Endothelial cell of umbilical vein (primary cell): Measurements from ENCODE around the gene DUSP22. TPM values are rescaled to one million over a fixed set of nuclear protein-coding genes. Genes with fewer than 3 reads are reported as not detected.

Experiments
- BruUV-seq: library from RNA; stranded (reverse); fragments of 400-500 nt; replicated peaks from 2 replicates; lab custom pipeline; 2021; lab: Mats Ljungman, UMichigan
- CTCF ChIA-PET: fragments of 300-600, 350-600 bp; sonication (Branson Sonifier 250); formaldehyde crosslinking; loops from one replicate; lab custom pipeline; 2021; ENCODE audit warnings: antibody characterized with exemption, inconsistent platforms; lab: Charles Lee
- POLR2A ChIA-PET: fragments of 300-600, 350-600 bp; sonication (Branson Sonifier 250); formaldehyde crosslinking; loops from one replicate; lab custom pipeline; 2021; ENCODE audit warnings: antibody characterized with exemption, inconsistent platforms; lab: Charles Lee
- DNase-seq: peaks from one replicate; pipeline ENCODE4 v3.0.0-alpha.2; 2011; ENCODE audit warnings: low read depth, low spot score
- FAIRE-seq: peaks from 2 replicates; lab custom pipeline; 2011; peaks lifted over from hg19 to GRCh38; lab: Jason Lieb, UNC
- H2AFZ ChIP-seq: 2 replicates; pipeline ENCODE4 v1.6.0; 2012; ENCODE audit warnings: low read depth, low read length, control low read depth, inconsistent platforms
- H3K27ac ChIP-seq: 2 replicates; pipeline ENCODE4 v1.5.1; 2011; ENCODE audit warnings: low read depth, mild to moderate bottlenecking, control low read depth, low read length, moderate library complexity; ENCODE audit not compliant: insufficient read depth
- H3K27me3 ChIP-seq, 2 experiments: 2 replicates each; pipeline versions ENCODE4 v1.6.0 to v1.6.1; 2011; ENCODE audit warnings: low read length in 2 of 2, mixed read lengths in 1 of 2; ENCODE audit not compliant: control insufficient read depth in 2 of 2, insufficient read depth in 2 of 2
- H3K36me3 ChIP-seq, 2 experiments: 2 replicates in 1 of 2; 3 replicates in 1 of 2; pipeline ENCODE4 v1.5.1; 2011; ENCODE audit warnings: low read length in 2 of 2, mild to moderate bottlenecking in 1 of 2, moderate library complexity in 1 of 2; ENCODE audit not compliant: control insufficient read depth in 2 of 2, insufficient read depth in 2 of 2; ENCODE audit errors: extremely low read depth in 1 of 2
- H3K4me1 ChIP-seq: 3 replicates; pipeline ENCODE4 v1.5.1; 2011; ENCODE audit warnings: mild to moderate bottlenecking, low read length; ENCODE audit not compliant: control insufficient read depth, insufficient read depth; ENCODE audit errors: extremely low read depth
- H3K4me2 ChIP-seq: 2 replicates; pipeline ENCODE4 v1.6.1; 2011; ENCODE audit warnings: low read length, control low read depth, mixed read lengths; ENCODE audit not compliant: insufficient read depth
- H3K4me3 ChIP-seq, 3 experiments: fragments of 200-600 bp in 1 of 3; sonication (generic), shearing (Covaris generic) in 1 of 3; replicated peaks in 1 of 3; 2 replicates each; pipeline ENCODE4 v1.5.1; 2011 to 2016; ENCODE audit warnings: control low read depth in 3 of 3, low read length in 3 of 3, mild to moderate bottlenecking in 2 of 3, inconsistent platforms in 1 of 3, low read depth in 1 of 3, moderate library complexity in 1 of 3; ENCODE audit not compliant: insufficient read depth in 1 of 3
- H3K79me2 ChIP-seq: 2 replicates; pipeline ENCODE4 v1.6.0; 2012; ENCODE audit warnings: low read length, inconsistent platforms; ENCODE audit not compliant: control insufficient read depth, insufficient read depth
- H3K9ac ChIP-seq: replicated peaks from 2 replicates; pipeline ENCODE3; 2011; ENCODE audit warnings: low read length, control low read depth; ENCODE audit not compliant: insufficient read depth; ENCODE audit errors: extremely low read depth
- H3K9me1 ChIP-seq: replicated peaks from 3 replicates; pipeline ENCODE4 v1.6.0; 2011; ENCODE audit warnings: mild to moderate bottlenecking, low read length; ENCODE audit not compliant: control insufficient read depth, insufficient read depth; ENCODE audit errors: extremely low read depth
- H3K9me3 ChIP-seq: replicated peaks from 2 replicates; pipeline ENCODE4 v1.5.1; 2012; ENCODE audit warnings: low read length, inconsistent platforms; ENCODE audit not compliant: control insufficient read depth, insufficient read depth
- H4K20me1 ChIP-seq: replicated peaks from 2 replicates; pipeline ENCODE3; 2011; ENCODE audit warnings: mild to moderate bottlenecking, low read length; ENCODE audit not compliant: control insufficient read depth, insufficient read depth; ENCODE audit errors: extremely low read depth
- EZH2 ChIP-seq: IDR thresholded peaks from 2 replicates; pipeline ENCODE4 v1.6.1; 2012; ENCODE audit warnings: borderline replicate concordance, low read depth, mild to moderate bottlenecking, moderate library complexity, low read length, inconsistent platforms; ENCODE audit not compliant: severe bottlenecking
- FOS ChIP-seq: IDR thresholded peaks from 2 replicates; pipeline ENCODE4 v1.6.1; 2011; ENCODE audit warnings: mild to moderate bottlenecking, low read length, moderate library complexity, borderline replicate concordance; ENCODE audit not compliant: insufficient read depth
- MYC ChIP-seq: IDR thresholded peaks from one replicate; pipeline ENCODE4 v1.6.1; 2011; ENCODE audit warnings: mild to moderate bottlenecking, low read depth, low read length
- POLR2A ChIP-seq: IDR thresholded peaks from 2 replicates; pipeline ENCODE4 v1.6.1; 2012; ENCODE audit warnings: low read depth, mild to moderate bottlenecking, control low read depth, low read length
- POLR2AphosphoS5 ChIP-seq: IDR thresholded peaks from 2 replicates; pipeline ENCODE4 v1.6.1; 2012; ENCODE audit warnings: low read depth, mild to moderate bottlenecking, control low read depth, low read length, moderate library complexity; ENCODE audit not compliant: insufficient read depth
- dilution Hi-C: fragments of 300-500 bp; cut with MboI; formaldehyde crosslinking; loops from one replicate; pipeline ENCODE4 v1.15.0; 2019; ENCODE audit warnings: low sequenced_read_pairs; ENCODE audit not compliant: extremely low pct_ligation_motif_present
- intact Hi-C: fragments of 100-400 bp; cut with micrococcal nuclease; formaldehyde crosslinking; loops from one replicate; pipeline ENCODE4 v1.10.0; 2022
- polyA plus RNA-seq, 4 experiments: library from polyadenylated mRNA; depleted of rRNA in 3 of 4; stranded (reverse) in 3 of 4; unstranded in 1 of 4; fragments of >200 nt; gene quantifications; 2 replicates each; pipeline versions ENCODE4 v1.2.1 to v1.2.3, GENCODE V29; 2011 to 2012; ENCODE audit warnings: missing spikeins in 1 of 4
- total RNA-seq: library from RNA; stranded (reverse); gene quantifications from 2 replicates; pipeline ENCODE4 v1.2.3, GENCODE V29; 2021
- TF ChIP-seq, protein P1 (sequence below), 2 donors: IDR thresholded peaks; 1 replicate in 1 of 2; 2 replicates in 1 of 2; pipeline ENCODE4 v1.5.1; 2011; ENCODE audit warnings: low read length in 2 of 2, mild to moderate bottlenecking in 2 of 2, moderate library complexity in 2 of 2, control low read depth in 1 of 2, inconsistent platforms in 1 of 2, low read depth in 1 of 2; ENCODE audit not compliant: insufficient read depth in 1 of 2; ENCODE audit errors: extremely low read depth in 1 of 2
- TF ChIP-seq, protein P2 (sequence below): IDR thresholded peaks from 2 replicates; pipeline ENCODE4 v1.6.1; 2011; ENCODE audit not compliant: insufficient read depth, insufficient read length

DUSP22 gene
- total and polyA plus RNA-seq, 2 donors (not counting 3 experiments of a cell fraction or from before 2014, with no cell fraction given): 23.2 to 33.9 TPM

DNA sequence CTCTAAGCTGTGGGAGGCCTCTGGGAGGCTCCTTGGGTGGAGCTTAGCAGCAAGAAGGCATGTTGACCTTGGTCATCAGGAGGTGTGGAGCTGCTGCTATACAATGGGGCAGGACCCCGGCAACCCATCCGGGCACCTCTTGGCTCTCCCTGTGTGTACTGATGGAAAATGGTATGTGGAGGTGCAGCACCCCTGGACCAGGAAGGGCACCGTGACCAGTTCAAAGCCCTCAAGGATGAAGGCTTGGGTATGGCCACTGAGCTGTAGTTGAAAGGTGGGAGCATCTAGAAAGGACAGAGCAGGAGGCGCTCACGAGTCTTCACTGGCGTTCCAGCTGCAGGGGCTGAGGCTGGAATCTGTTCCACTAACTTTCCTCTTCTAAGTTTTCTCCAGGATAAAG, 92.6 kb downstream of the DUSP22 start:
- no peaks in the 10 kb centered on the region for H3K4me1 ChIP-seq
- intact Hi-C loops (no loop called here), dilution Hi-C loops (no loop called here)
- no peak overlapping the region for H3K27ac ChIP-seq
- H3K27me3 ChIP-seq: peaks cover 8 to 11% of the 10 kb centered on the region in 2 experiments
- H3K9ac ChIP-seq: no peak overlapping the region
- no peak overlapping the region for H3K4me3 ChIP-seq
- no peak for DNase-seq
- no peaks in the 10 kb centered on the region for H4K20me1 ChIP-seq
- no peak for FAIRE-seq
- H3K79me2 ChIP-seq: no peaks in the 10 kb centered on the region
- no TSS peak for BruUV-seq
- POLR2A ChIA-PET: no interaction called here
- TF ChIP-seq POLR2A: no peak
- no peak for TF ChIP-seq EZH2
- no peak for TF ChIP-seq FOS
- TF ChIP-seq, protein P1, sequence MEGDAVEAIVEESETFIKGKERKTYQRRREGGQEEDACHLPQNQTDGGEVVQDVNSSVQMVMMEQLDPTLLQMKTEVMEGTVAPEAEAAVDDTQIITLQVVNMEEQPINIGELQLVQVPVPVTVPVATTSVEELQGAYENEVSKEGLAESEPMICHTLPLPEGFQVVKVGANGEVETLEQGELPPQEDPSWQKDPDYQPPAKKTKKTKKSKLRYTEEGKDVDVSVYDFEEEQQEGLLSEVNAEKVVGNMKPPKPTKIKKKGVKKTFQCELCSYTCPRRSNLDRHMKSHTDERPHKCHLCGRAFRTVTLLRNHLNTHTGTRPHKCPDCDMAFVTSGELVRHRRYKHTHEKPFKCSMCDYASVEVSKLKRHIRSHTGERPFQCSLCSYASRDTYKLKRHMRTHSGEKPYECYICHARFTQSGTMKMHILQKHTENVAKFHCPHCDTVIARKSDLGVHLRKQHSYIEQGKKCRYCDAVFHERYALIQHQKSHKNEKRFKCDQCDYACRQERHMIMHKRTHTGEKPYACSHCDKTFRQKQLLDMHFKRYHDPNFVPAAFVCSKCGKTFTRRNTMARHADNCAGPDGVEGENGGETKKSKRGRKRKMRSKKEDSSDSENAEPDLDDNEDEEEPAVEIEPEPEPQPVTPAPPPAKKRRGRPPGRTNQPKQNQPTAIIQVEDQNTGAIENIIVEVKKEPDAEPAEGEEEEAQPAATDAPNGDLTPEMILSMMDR (IDR thresholded peaks at IDR 0.05; ENCODE audit: extremely low read depth in 1 of 2, insufficient read depth in 1 of 2, low read depth in 1 of 2, low read length in 2 of 2): no peak
- TF ChIP-seq MYC: no peak
- no peak for TF ChIP-seq POLR2AphosphoS5
- TF ChIP-seq, protein P2, sequence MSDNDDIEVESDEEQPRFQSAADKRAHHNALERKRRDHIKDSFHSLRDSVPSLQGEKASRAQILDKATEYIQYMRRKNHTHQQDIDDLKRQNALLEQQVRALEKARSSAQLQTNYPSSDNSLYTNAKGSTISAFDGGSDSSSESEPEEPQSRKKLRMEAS: no peak
- H3K9me1 ChIP-seq: no peaks in the 10 kb centered on the region
- H3K4me2 ChIP-seq: no peak overlapping the region
- CTCF ChIA-PET: interaction anchor here (0.9 kb wide), 1 partner anchor 30 kb away, joined by 4 read pairs; no protein-coding TSS in a partner anchor
- H3K36me3 ChIP-seq: no peaks in the 10 kb centered on the region
- peaks cover 2% of the 10 kb centered on the region for H3K9me3 ChIP-seq
- no peak overlapping the region for H2AFZ ChIP-seq
